Psoas muscle (tissue), 8 donors: Measurements from ENCODE around the gene LIN52. TPM values are rescaled to one million over a fixed set of nuclear protein-coding genes. Genes with fewer than 3 reads are reported as not detected.
A peak's percentile ranks its signal among the peaks of the same experiment; 100 is the strongest.
"Not testable (repeated sequence)": the region's sequence is repeated elsewhere in the genome, so short reads cannot be mapped to it uniquely, and the experiment has no call there.

Experiments
- ATAC-seq, 4 donors: fragments of 200-7000 bp; cut with Tn5 transposase; one replicate each; pipeline ENCODE4 v1.9.1; 2020; ENCODE audit warnings: moderate library complexity in 3 of 4, mild to moderate bottlenecking in 2 of 4
- DNase-seq, 2 donors: peaks; one replicate each; pipeline ENCODE4 v3.0.0-alpha.2; 2020
- H3K27ac ChIP-seq: fragments of 200-600 bp; one replicate; pipeline ENCODE4 v1.8.0; 2022
- H3K27me3 ChIP-seq, 3 donors: fragments of 200-600 bp in 1 of 3; one replicate each; pipeline versions ENCODE4 v1.6.1 to v1.8.0; 2013 to 2022; ENCODE audit warnings: low read length in 2 of 3, mild to moderate bottlenecking in 2 of 3, moderate library complexity in 1 of 3; ENCODE audit not compliant: insufficient read depth in 3 of 3
- H3K36me3 ChIP-seq, 2 donors: fragments of 200-600 bp in 1 of 2; one replicate each; pipeline versions ENCODE4 v1.6.1 to v1.8.0; 2013 to 2022; ENCODE audit warnings: low read depth in 1 of 2, mild to moderate bottlenecking in 1 of 2, moderate library complexity in 1 of 2; ENCODE audit not compliant: insufficient read depth in 1 of 2
- H3K4me1 ChIP-seq: fragments of 200-600 bp; one replicate; pipeline ENCODE4 v1.8.0; 2022
- H3K4me3 ChIP-seq: fragments of 200-600 bp; one replicate; pipeline ENCODE4 v1.8.0; 2022; ENCODE audit warnings: mild to moderate bottlenecking
- H3K9me3 ChIP-seq: fragments of 200-600 bp; one replicate; pipeline ENCODE4 v1.8.0; 2022
- WGBS, 3 donors: extraction: QIAGEN DNeasy Blood & Tissue Kit; methylation state at CpG; one replicate each; pipeline versions ENCODE4 v1.1.6 to v1.1.7; 2013; 5-methylcytosine and 5-hydroxymethylcytosine counted together
- intact Hi-C, 2 donors: fragments of 100-400 bp; cut with DNase I; formaldehyde crosslinking; loops; one replicate each; pipeline versions ENCODE4 v1.11.0 to v1.14.2; 2022
- polyA plus RNA-seq, 3 donors: library from polyadenylated mRNA; stranded (reverse); fragments of 200-250 nt; gene quantifications; one replicate each; pipeline ENCODE4 v1.2.3, GENCODE V29; 2013
- total RNA-seq, 4 donors: library from RNA; stranded (reverse); fragmentation: NEBNext Ultra II Directional in 2 of 4; extraction: Animal tissue kit (Norgen Biotek cat#: 25700) in 2 of 4; gene quantifications; one replicate each; pipeline versions ENCODE4 v1.2.1 to v1.2.4, GENCODE V29; 2021 to 2023
- TF ChIP-seq, protein P1 (sequence below): fragments of 200-600 bp; IDR thresholded peaks from one replicate; pipeline ENCODE4 v1.8.0; 2022; ENCODE audit warnings: antibody characterized with exemption
- donor health status: healthy with polysubstance abuse.
- donor health status: DM: no; HTN: no; CAD: no; lungs with moderate emphysema.
- donor health status: Bipolar disorder and iron deficiency.
- donor health status: healthy.
- donor health status: DM: yes; HTN: yes; CAD: no.
- donor health status: DM: no; HTN: no; CAD: no.
- donor health status: DM: no; HTN: no; CAD: no.
- donor health status: DM: yes; HTN: yes; CAD: no.

LIN52 gene
- total and polyA plus RNA-seq, 7 donors: 1.7 to 8.6 (median 3.5) TPM

DNA sequence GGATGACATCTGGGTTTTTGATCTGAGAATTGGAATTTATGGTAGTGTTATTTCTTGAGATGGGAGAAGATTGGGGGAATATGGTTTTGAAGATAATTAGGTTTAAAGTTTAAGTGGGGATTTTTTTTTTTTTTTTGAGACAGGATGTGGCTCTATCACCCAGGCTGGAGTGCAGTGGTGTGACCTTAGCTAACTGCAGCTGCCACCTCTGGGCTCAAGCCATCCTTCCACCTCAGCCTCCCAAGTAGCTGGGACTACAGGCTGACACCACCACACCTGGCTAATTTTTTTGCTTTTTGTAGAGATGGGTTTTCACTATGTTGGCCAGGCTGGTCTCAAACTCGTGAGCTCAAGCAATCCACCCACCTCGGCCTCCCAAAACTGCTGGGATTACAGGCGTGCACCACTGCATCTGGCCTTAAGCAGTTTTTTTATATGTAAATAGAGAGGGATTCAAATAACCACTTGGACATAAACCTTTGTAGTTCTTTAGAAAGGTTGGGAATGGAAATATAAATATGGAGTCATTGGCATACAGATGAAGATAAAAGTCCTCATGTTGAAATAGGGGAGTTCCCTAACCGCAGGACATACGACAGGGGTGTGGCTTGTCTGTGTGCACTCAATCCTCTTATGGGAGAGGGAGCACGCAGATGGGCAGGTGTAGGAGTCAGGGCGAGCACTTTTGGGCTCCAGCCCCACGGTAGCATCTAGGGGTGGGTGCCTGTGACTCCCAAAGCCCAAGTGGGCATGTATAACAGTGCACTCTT, 4.7 kb downstream of the LIN52 start:
- ATAC-seq: no peak
- no peaks in the 10 kb centered on the region for H3K9me3 ChIP-seq
- no peak for DNase-seq
- H3K36me3 ChIP-seq: peaks cover 0 to 42% of the 10 kb centered on the region in 2 donors
- peaks cover 16% of the 10 kb centered on the region for H3K4me1 ChIP-seq
- H3K4me3 ChIP-seq: no peak overlapping the region
- TF ChIP-seq, protein P1, sequence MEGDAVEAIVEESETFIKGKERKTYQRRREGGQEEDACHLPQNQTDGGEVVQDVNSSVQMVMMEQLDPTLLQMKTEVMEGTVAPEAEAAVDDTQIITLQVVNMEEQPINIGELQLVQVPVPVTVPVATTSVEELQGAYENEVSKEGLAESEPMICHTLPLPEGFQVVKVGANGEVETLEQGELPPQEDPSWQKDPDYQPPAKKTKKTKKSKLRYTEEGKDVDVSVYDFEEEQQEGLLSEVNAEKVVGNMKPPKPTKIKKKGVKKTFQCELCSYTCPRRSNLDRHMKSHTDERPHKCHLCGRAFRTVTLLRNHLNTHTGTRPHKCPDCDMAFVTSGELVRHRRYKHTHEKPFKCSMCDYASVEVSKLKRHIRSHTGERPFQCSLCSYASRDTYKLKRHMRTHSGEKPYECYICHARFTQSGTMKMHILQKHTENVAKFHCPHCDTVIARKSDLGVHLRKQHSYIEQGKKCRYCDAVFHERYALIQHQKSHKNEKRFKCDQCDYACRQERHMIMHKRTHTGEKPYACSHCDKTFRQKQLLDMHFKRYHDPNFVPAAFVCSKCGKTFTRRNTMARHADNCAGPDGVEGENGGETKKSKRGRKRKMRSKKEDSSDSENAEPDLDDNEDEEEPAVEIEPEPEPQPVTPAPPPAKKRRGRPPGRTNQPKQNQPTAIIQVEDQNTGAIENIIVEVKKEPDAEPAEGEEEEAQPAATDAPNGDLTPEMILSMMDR: no peak
- no peaks in the 10 kb centered on the region for H3K27me3 ChIP-seq
- intact Hi-C loops: no loop called here
- 92 to 96% (median 94%) methylated on average over 8 of the region's 8 CpGs for WGBS, 3 donors
- H3K27ac ChIP-seq: no peak overlapping the region

DNA sequence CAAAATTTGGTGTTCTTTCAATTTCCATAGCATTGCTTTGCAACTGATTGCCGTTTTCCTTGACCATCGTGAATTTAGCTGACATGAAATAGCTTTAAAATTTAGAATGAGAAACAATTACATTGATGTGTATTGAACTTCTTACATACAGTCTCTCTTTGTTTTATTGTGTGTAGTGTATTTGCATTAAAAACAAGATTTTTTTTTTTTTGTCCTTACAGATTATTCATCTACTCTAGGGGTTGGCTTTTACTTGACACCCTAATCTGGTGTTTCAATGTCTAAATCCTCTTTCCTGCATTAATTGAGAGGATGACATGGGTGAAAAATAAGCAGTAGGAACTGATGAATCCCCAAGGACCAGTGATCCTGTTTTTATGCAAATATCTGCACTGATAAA, 20.6 kb downstream of the LIN52 start:
- TF ChIP-seq, protein P1: no peak
- no peaks in the 10 kb centered on the region for H3K9me3 ChIP-seq
- intact Hi-C loops: no loop called here
- no peaks in the 10 kb centered on the region for H3K27me3 ChIP-seq
- no peak for DNase-seq
- ATAC-seq: no peak
- peaks cover under 1% of the 10 kb centered on the region for H3K4me1 ChIP-seq
- H3K36me3 ChIP-seq: peaks cover 0 to 79% of the 10 kb centered on the region in 2 donors
- H3K4me3 ChIP-seq: no peak overlapping the region
- 91 to 95% (median 92%) methylated on average over 2 of the region's 2 CpGs for WGBS, 3 donors
- no peak overlapping the region for H3K27ac ChIP-seq

DNA sequence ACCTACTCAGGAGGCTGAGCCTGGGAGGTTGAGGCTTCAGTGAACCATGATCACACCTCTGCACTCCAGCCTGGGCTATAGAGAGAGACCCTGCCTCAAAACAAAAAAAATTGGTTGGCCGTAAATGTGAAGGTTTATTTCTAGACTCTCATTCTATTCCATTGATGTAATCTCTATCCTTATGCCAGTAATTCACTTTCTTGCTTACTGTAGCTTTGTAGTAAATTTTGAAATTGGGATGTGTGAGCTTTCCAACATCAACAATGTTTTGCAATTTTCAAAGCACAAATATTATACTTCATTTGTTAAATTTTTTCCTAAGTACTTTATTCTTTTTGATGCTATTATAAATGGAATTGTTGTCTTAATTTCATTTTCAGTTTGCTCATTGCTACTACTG, 24.6 kb downstream of the LIN52 start:
- H3K4me3 ChIP-seq: no peak overlapping the region
- ATAC-seq: no peak
- no peaks in the 10 kb centered on the region for H3K4me1 ChIP-seq
- no peak overlapping the region for H3K27ac ChIP-seq
- 70 to 90% (median 80%) methylated on average over 1 of the region's 1 CpG for WGBS, 3 donors
- H3K36me3 ChIP-seq: peaks cover 0 to 56% of the 10 kb centered on the region in 2 donors
- TF ChIP-seq, protein P1: no peak
- no peak for DNase-seq
- intact Hi-C loops: no loop called here
- H3K27me3 ChIP-seq: no peaks in the 10 kb centered on the region
- no peaks in the 10 kb centered on the region for H3K9me3 ChIP-seq

DNA sequence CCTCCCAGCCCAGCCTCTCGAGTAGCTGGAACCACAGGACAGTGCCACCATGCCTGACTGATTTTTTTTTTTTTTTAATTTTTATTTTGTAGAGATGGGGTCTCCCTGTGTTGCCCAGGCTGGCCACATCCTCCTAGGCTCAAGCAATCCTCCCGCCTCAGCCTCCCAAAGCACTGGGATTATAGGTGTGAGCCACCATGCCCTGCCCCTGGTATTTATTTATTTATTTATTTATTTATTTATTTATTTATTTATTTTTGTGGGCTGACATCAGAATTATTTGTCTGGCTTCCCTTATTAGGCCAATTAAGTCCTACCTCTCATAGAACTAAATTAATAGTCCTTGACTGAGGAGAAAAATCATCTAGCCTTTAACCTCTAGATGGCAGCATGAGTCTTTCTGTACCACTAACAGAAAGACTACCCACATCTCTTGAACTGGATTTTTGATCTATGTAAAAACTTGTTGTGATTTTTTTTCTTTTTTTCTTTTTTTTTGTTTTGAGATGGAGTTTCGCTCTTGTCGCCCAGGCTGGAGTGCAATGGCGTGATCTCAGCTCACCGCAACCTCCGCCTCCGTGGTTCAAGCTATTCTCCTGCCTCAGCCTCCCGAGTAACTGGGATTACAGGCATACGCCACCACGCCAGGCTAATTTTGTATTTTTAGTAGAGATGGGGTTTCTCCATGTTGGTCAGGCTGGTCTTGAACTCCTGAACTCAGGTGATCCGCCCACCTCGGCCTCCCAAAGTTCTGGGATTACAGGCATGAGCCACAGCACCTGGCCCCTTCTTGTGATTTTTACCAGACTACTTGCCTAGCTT, 26.9 kb downstream of the LIN52 start:
- TF ChIP-seq, protein P1: peak; percentile 66
- intact Hi-C loops: loop anchor here (1.0 to 2.0 kb wide), 3 partner anchors 139 to 146 kb away; no protein-coding TSS in a partner anchor
- H3K27ac ChIP-seq, H3K4me3 ChIP-seq, H3K9me3 ChIP-seq, DNase-seq, H3K4me1 ChIP-seq, H3K27me3 ChIP-seq: not testable (repeated sequence)
- ATAC-seq: peak in 3 of 4 donors; percentile 66 to 87 (median 73)
- 91 to 92% (median 91%) methylated on average over 13 of the region's 13 CpGs for WGBS, 3 donors
- peaks cover 0 to 48% of the 10 kb centered on the region in 2 donors for H3K36me3 ChIP-seq

DNA sequence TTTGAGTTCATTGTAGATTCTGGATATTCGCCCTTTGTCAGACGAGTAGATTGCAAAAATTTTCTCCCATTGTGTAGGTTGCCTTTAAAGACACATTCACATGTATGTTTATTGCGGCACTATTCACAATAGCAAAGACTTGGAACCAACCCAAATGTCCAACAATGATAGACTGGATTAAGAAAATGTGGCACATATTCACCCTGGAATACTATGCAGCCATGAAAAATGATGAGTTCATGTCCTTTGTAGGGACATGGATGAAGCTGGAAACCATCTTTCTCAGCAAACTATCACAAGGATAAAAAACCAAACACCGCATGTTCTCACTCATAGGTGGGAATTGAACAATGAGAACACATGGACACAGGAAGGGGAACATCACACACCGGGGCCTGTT, 40.7 kb downstream of the LIN52 start:
- intact Hi-C loops, H3K27ac ChIP-seq, H3K9me3 ChIP-seq, H3K27me3 ChIP-seq, ATAC-seq, H3K4me3 ChIP-seq, H3K4me1 ChIP-seq, H3K36me3 ChIP-seq, DNase-seq: not testable (repeated sequence)
- WGBS, 3 donors: 72 to 95% (median 83%) methylated on average over 4 of the region's 5 CpGs
